ENCODE data around the gene GDPD1. TPM values are rescaled to one million over a fixed set of nuclear protein-coding genes. Genes with fewer than 3 reads are reported as not detected.

Gene GDPD1
- total RNA-seq, 2 experiments from 2014 or later: 1.3 to 5.0 TPM

GRCh38 chr17:59238906-59239305, 18.6 kb downstream of the GDPD1 start:
- TF ChIP-seq EZH2phosphoT487 (IDR thresholded peaks at IDR 0.05; ENCODE audit: borderline replicate concordance, low read depth, low read length) (no peak), CTCF (conservative IDR thresholded peaks at IDR 0.05; ENCODE audit: low read length) (no peak)
- Histone ChIP-seq H2AFZ (ENCODE audit: low read length) (no peak overlapping the region), H3K4me1 (ENCODE audit: insufficient read depth, low read length, poor library complexity, severe bottlenecking) (no peaks in the 10 kb centered on the region), H3K27ac (ENCODE audit: low read depth, low read length, poor library complexity, severe bottlenecking) (no peak overlapping the region), H3K79me2 (ENCODE audit: insufficient read depth, low read depth, low read length) (no peaks in the 10 kb centered on the region), H3K9me3 (ENCODE audit: low read length) (no peaks in the 10 kb centered on the region), H3K36me3 (ENCODE audit: insufficient read depth, low read length) (no peaks in the 10 kb centered on the region), H3K9me2 (ENCODE audit: insufficient read depth, low read length) (no peaks in the 10 kb centered on the region), H3K4me2 (ENCODE audit: low read length) (no peak overlapping the region), H3K4me3 (ENCODE audit: low read depth, low read length, poor library complexity, severe bottlenecking) (no peak overlapping the region), H4K20me1 (ENCODE audit: insufficient read depth, low read length) (no peaks in the 10 kb centered on the region)
- DNase-seq (ENCODE audit: low spot score): no peak
- ChIA-PET CTCF (ENCODE audit: unreplicated experiment) (no interaction called here), POLR2A (interaction anchor here (0.6 to 0.8 kb wide), 3 partner anchors 19 to 222 kb away, joined by 3 read pairs; partner anchors contain the start of gene GDPD1)
- intact Hi-C loops (cut with micrococcal nuclease; ENCODE audit: unreplicated experiment): no loop called here
- no TSS peak for BruUV-seq (replicated peaks)

GRCh38 chr17:59244081-59244480, 23.8 kb downstream of the GDPD1 start:
- TF ChIP-seq CTCF (conservative IDR thresholded peaks at IDR 0.05; ENCODE audit: low read length) (no peak), EZH2phosphoT487 (IDR thresholded peaks at IDR 0.05; ENCODE audit: borderline replicate concordance, low read depth, low read length) (no peak)
- DNase-seq (ENCODE audit: low spot score): no peak
- Histone ChIP-seq H3K4me3 (ENCODE audit: low read depth, low read length, poor library complexity, severe bottlenecking) (no peak overlapping the region), H2AFZ (ENCODE audit: low read length) (no peak overlapping the region), H3K36me3 (ENCODE audit: insufficient read depth, low read length) (no peaks in the 10 kb centered on the region), H4K20me1 (ENCODE audit: insufficient read depth, low read length) (no peaks in the 10 kb centered on the region), H3K9me3 (ENCODE audit: low read length) (no peaks in the 10 kb centered on the region), H3K79me2 (ENCODE audit: insufficient read depth, low read depth, low read length) (no peaks in the 10 kb centered on the region), H3K9me2 (ENCODE audit: insufficient read depth, low read length) (no peaks in the 10 kb centered on the region), H3K4me1 (ENCODE audit: insufficient read depth, low read length, poor library complexity, severe bottlenecking) (no peaks in the 10 kb centered on the region), H3K4me2 (ENCODE audit: low read length) (no peak overlapping the region), H3K27ac (ENCODE audit: low read depth, low read length, poor library complexity, severe bottlenecking) (no peak overlapping the region)
- BruUV-seq (replicated peaks): no TSS peak
- POLR2A ChIA-PET: no interaction called here
- intact Hi-C loops (cut with micrococcal nuclease; ENCODE audit: unreplicated experiment): no loop called here
- CTCF ChIA-PET (ENCODE audit: unreplicated experiment): no interaction called here

- POLR2A ChIA-PET: interaction anchor here (0.6 kb wide), 1 partner anchor 27 kb away, joined by 5 read pairs; no protein-coding TSS in a partner anchor
- H4K20me1 ChIP-seq (ENCODE audit: insufficient read depth, low read length): no peaks in the 10 kb centered on the region
- no peak overlapping the region for H2AFZ ChIP-seq (ENCODE audit: low read length)
- no peaks in the 10 kb centered on the region for H3K36me3 ChIP-seq (ENCODE audit: insufficient read depth, low read length)
- intact Hi-C loops (cut with micrococcal nuclease; ENCODE audit: unreplicated experiment): no loop called here
- CTCF ChIA-PET (ENCODE audit: unreplicated experiment): no interaction called here
- no peak overlapping the region for H3K4me2 ChIP-seq (ENCODE audit: low read length)
- no peak for DNase-seq (ENCODE audit: low spot score)
- no peaks in the 10 kb centered on the region for H3K9me3 ChIP-seq (ENCODE audit: low read length)
- H3K27ac ChIP-seq (ENCODE audit: low read depth, low read length, poor library complexity, severe bottlenecking): no peak overlapping the region
- TF ChIP-seq CTCF (conservative IDR thresholded peaks at IDR 0.05; ENCODE audit: low read length): no peak
- TF ChIP-seq EZH2phosphoT487 (IDR thresholded peaks at IDR 0.05; ENCODE audit: borderline replicate concordance, low read depth, low read length): no peak
- no peaks in the 10 kb centered on the region for H3K79me2 ChIP-seq (ENCODE audit: insufficient read depth, low read depth, low read length)
- BruUV-seq (replicated peaks): no TSS peak
- no peaks in the 10 kb centered on the region for H3K4me1 ChIP-seq (ENCODE audit: insufficient read depth, low read length, poor library complexity, severe bottlenecking)
- H3K9me2 ChIP-seq (ENCODE audit: insufficient read depth, low read length): no peaks in the 10 kb centered on the region
- H3K4me3 ChIP-seq (ENCODE audit: low read depth, low read length, poor library complexity, severe bottlenecking): no peak overlapping the region
Measured at GRCh38 chr17:59254742-59255141, 34.4 kb downstream of the GDPD1 start.
